Keratinocyte (primary cell): Measurements from ENCODE around the gene UTP4.

Experiments used
- CTCF ChIP-seq, 3 experiments: IDR thresholded peaks in 1 of 3; conservative IDR thresholded peaks in 1 of 3; optimal IDR thresholded peaks in 1 of 3; 2 replicates in 2 of 3; 3 replicates in 1 of 3; pipeline versions ENCODE3 to v1.5.1; 2011; ENCODE audit warnings: low read length in 3 of 3, mild to moderate bottlenecking in 3 of 3, moderate library complexity in 2 of 3, control low read depth in 1 of 3, inconsistent platforms in 1 of 3; ENCODE audit not compliant: insufficient read depth in 2 of 3; ENCODE audit errors: extremely low read depth in 1 of 3
- EZH2 ChIP-seq: IDR thresholded peaks from one replicate; pipeline ENCODE4 v1.6.1; 2012; ENCODE audit warnings: inconsistent platforms, mild to moderate bottlenecking, low read length, moderate library complexity

DNA sequence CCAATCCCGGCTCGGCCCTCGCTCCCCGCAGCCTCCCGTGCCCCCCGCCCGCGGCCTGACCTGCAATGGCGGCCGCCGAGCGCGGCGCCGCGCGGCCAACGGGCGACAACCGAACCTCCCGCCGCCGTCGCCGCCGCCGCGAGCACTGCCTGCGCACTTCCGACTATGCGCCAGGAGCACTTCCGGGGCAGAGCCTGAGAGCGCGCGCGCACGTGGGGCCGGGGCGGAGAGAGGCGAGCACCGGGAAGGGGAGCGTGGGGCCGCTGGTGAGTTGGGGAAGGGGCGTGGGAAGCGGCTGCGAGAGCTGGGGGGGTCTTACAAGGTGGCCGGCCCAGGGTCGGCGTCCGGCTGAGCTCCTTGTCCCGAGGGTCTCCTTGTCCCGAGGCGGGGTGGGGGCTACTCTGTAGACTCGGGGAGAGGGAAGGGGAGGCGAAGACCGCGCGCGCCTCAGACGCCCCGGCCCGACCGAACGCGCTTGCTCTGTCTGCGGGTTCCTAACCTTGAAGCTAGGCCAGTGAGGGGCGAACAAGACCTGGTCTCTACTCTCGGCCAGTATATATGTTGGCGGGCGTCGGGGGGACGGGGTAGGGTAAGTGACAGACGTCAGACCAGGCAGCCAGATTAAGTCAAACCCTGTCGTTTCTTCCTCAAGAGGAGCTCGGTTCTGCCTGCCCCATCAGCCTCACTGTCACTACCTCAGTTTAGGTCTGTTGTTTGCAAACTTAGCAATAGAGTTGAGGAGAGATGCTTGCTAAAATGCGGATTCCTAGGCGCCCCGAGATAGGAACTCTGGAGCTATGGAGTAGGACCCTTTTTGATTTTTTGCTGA is at the start of gene UTP4, which contains the start of gene CHTF8:
- no peak for TF ChIP-seq CTCF (optimal IDR thresholded peaks at IDR 0.05 in 1 of 3, IDR thresholded peaks at IDR 0.05 in 1 of 3, conservative IDR thresholded peaks at IDR 0.05 in 1 of 3; ENCODE audit: extremely low read depth in 1 of 3, insufficient read depth in 2 of 3, low read length in 3 of 3)
- TF ChIP-seq EZH2 = no peak
